Measurements from ENCODE around the gene PSMG4.

GRCh38 chr6:3228771-3229565, 29.8 kb upstream of the PSMG4 start:
- TF ChIP-seq RBBP5 (conservative IDR thresholded peaks at IDR 0.05) (no peak), CTCF (IDR thresholded peaks at IDR 0.05 in 2 of 3, conservative IDR thresholded peaks at IDR 0.05 in 1 of 3; ENCODE audit: control insufficient read depth in 2 of 3, extremely low read depth in 1 of 3, insufficient read depth in 1 of 3, low read depth in 3 of 3, low read length in 3 of 3) (no peak), NBN (IDR thresholded peaks at IDR 0.05) (no peak), POLR2A (IDR thresholded peaks at IDR 0.05; ENCODE audit: low read depth, low read length) (no peak), FOS (IDR thresholded peaks at IDR 0.05; ENCODE audit: borderline replicate concordance, extremely low read depth, insufficient read length) (no peak), BRCA1 (IDR thresholded peaks at IDR 0.05; ENCODE audit: low read depth, low read length) (no peak), MYB (IDR thresholded peaks at IDR 0.05; ENCODE audit: borderline replicate concordance, low read depth, low read length) (no peak), HSF1 (IDR thresholded peaks at IDR 0.05; ENCODE audit: low read depth, low read length) (no peak), EP300 (IDR thresholded peaks at IDR 0.05; ENCODE audit: borderline replicate concordance in 1 of 2, control insufficient read depth in 1 of 2, low read depth in 2 of 2, low read length in 2 of 2) (no peak), CHD4 (IDR thresholded peaks at IDR 0.05) (no peak)

Measured in GM12878 (cell line).